Left renal cortex interstitium (tissue), 4 donors: ENCODE results near the gene CCL25. TPM values are rescaled to one million over a fixed set of nuclear protein-coding genes. Genes with fewer than 3 reads are reported as not detected.

ENCODE experiments used
- DNase-seq, 4 donors: peaks; one replicate each; pipeline ENCODE4 v3.0.0-alpha.2; 2013; ENCODE audit warnings: low read depth in 4 of 4, low spot score in 2 of 4, missing footprints in 1 of 4
- polyA plus RNA-seq, 4 donors: library from polyadenylated mRNA; unstranded; fragments of 120-200 nt; gene quantifications; one replicate each; pipeline ENCODE4 v1.2.1, GENCODE V29; 2013; ENCODE audit not compliant: insufficient read length in 4 of 4

Gene CCL25
- polyA plus RNA-seq, 4 donors = 0.22 to 0.30 (median 0.24) TPM; not detected in 1

GRCh38 chr19:8044018-8044417, 8.5 kb upstream of the CCL25 start:
- no peak for DNase-seq

GRCh38 chr19:8045872-8046568, 6.5 kb upstream of the CCL25 start:
- no peak for DNase-seq

DNA sequence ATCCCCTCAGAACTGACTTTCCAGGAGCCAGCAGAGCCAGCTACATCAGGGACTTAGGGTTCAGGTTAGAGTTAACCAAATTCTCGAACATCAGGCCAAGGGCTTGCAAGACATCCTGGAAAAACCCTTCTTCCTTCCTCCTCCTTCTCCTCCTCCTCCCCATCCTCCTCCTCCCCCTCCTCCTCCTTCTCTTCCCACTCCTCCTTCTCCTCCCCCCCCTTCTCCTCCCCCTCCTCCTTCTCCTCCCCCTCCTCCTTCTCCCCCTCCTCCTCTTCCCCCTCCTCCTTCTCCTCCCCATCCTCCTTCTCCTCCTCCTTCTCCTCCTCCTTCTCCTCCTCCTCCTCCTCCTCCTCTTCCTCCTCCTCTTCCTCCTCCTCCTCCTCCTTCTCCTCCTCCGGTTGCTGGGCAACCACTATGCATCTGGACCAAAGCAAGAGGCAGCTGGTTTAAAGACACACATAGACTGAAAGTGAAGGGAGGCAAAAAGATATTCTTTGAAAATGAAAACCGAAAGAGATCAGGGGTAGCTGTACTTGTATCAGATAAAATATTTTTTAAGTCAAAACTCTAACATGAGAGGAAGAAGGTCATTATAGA, 5.9 kb upstream of the CCL25 start:
- no peak for DNase-seq

DNA sequence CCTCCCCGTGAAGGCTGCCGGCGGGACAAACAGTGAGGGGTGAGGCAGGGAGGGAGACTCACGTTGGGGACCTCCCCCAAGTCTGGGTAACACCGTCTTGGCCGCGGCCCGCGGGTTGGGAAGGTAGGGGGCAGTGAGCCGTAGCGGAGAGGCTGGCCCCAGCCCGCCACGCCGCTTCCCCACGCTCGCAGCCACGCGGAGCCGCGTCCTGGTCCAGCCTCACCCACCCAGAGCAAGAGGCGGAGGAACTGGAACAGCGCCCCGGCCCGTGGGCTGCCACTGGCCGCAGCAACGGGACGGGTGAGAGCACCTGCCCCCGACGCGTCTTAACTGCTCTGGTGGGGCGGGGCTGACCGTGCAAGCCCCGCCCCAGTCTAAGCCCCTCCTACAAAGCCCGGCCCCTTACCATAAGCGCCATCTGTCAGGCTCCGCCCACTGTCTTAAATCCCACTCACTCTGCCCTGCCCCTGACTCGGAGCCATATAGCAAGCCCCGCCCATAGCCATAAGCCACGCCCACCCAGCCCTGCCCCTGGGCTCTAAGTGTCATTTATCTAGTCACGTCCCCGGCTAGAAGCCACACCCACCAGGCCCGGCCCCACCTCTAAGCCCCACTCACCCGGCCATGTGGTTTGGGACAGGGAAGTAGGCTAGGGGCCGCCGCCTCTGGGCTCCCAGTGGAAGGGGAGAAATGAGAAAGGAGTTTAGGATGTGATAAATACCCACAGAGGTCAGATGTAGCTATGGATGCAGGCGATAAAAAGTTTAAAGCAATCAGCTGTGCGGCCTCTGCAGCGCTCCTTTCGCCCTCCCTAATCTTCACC, 2.1 kb upstream of the CCL25 start:
- DNase-seq = peak in 3 of 4 donors; percentile 63 to 79 (median 68)

DNA sequence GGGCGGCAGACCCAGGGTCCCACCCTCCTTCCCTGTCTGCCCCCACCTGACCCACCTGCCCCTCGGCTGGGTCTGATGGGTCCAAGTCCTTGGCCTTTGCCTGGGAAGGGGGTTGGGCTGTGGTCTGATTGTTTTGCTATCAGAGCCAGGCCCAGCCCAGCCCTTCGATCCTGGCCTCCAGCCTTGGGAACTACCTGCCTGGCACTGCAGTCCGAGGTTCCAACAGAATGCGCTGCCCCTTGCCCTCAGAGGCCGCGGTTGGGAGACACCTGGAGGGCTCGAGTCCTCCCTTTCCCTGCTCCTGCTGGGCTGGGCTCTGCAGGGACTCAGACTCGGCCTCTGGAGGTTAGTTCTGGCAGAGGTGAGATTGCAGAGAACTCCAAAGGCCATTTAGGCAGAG, 1.6 kb downstream of the CCL25 start:
- DNase-seq = no peak

DNA sequence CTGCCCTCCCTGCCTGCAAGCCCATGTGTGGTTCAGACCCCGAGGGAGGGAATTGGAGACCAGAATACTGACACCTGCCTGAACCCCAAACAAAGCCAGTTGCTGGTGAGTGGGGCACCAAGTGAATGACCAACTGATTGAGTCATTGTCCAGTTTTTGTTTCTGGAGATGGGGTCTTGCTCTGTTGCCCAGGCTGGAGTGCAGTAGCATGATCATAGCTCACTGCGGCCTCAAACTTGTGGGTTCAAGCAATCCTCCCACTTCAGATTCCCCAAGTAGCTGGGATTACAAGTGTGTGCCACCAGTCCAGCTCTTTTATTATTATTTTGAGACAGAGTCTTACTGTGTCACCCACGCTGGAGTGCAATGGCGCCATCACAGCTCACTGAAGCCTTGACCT, 4.0 kb downstream of the CCL25 start:
- DNase-seq = no peak

GRCh38 chr19:8057545-8058270, 5.1 kb downstream of the CCL25 start:
- DNase-seq = no peak

DNA sequence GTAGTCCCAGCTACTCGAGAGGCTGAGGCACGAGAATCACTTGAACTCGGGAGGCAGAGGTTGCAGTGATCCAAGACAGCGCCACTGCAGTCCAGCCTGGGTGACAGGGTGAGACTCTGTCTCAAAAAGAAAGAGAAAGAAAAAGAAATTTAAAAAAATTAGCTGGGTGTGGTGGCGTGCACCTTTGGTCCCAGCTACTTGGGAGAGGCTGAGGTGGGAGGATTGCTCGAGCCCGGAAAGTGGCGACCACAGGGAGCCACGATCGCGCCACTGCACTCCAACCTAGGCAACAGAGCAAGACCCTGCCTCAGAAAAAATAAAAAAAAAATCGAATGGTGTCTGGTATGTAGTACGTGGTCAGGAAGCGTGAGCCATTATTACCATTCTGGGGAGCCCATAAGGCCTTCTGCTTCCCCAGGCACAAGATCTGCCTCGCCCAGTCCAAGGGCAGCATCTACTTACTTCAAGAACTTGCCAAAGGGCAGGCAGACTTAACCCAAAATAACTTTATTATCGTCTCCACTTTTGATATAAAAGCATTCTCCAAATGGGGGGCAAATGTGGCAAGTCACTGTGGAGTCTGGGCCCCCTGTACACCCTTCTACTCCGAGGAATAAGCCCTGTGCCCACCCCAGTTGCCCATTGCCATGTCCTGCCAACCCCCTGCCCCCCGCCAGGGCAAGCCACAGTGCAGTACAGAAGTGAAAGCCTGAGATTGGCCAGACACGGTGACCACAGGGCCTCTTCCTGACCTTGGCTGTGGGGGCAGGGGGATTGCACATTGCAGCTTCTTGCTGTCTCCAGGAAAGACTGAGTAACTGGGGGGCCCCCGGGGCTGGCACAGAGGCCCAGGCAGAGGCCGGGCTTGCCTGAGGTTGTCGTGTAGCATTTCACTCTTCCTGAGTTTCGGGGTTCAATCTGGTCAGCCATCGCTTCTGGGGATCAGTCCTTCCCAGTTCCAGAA, 12.6 kb downstream of the CCL25 start:
- DNase-seq = no peak

DNA sequence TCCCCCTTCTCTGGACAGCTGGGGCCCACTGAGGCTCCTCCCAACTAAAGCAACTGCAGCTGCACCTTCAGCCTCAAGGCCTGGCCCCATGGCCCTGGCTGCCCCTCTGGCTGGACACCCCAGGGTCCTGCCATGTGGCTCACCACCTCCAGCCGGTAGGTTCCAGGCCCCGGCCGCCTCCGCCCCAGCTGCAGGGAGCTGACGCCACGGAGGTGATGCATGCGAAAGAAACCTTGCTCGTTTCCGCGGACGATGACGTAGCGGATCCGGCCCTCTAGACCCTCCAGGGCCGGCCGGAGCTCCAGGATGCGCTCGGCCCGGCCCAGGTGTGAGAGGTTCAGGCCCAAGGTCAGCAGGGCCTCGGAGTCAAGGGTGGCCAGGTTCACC, 13.3 kb downstream of the CCL25 start:
- DNase-seq = no peak

DNA sequence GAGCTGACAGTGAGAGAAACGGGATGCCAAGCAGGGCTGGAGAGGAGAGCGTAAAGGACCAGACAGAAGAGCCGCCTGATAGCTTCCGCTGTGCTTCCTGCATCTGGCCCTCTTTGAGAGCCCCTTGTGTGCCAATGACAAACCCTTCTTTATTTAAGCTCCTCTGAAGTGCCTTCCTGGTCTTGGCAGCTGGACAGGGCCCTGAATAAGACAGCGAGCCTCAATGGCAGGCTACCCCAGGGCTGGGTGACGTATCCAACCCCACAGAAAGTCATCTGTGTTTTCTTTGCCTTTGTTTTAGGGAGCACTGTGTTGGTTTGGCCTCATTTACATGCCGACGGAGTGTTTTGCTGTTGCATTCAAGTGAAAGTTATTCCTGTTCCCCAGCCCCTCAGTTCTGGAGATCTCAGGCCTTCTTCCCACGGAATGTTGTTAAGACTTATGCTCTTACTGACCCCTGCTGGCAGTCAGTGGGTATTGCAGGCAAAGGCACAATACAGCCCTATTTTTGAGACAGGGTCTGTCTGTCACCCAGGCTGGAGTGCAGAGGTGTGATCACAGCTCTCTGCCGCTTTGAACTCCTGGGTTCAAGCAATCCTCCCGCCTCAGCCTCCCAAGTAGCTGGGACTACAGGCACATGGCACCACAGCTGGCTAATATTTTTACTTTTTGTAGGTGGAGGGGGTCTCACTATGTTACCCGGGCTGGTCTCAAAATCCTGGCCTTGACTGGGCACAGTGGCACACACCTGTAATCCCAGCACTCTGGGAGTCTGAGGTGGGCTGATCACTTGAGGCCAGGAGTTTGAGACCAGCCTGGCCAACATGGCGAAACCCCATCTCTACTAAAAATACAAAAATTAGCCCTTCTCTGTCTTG, 16.8 kb downstream of the CCL25 start:
- no peak for DNase-seq

GRCh38 chr19:8071912-8072311, 19.4 kb downstream of the CCL25 start:
- no peak for DNase-seq

DNA sequence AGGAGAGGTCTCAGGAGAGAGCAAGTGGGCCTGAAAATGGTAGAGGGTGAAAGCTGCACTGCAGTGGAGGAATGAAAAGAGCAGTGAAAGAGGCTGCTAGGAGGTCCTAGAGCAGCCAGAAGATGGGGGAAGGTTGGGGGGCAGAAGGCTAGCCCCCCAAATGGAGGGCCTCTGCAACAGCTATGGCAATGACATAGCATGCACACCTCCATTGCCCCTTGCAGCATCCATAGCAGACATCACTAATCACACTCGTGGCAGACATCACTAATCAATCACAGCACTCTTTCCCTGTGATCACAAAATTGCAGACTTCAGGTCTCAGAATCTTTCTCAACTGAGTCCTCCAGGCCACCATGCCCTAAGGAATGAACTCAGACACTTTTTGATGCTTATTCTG, 21.9 kb downstream of the CCL25 start:
- no peak for DNase-seq

DNA sequence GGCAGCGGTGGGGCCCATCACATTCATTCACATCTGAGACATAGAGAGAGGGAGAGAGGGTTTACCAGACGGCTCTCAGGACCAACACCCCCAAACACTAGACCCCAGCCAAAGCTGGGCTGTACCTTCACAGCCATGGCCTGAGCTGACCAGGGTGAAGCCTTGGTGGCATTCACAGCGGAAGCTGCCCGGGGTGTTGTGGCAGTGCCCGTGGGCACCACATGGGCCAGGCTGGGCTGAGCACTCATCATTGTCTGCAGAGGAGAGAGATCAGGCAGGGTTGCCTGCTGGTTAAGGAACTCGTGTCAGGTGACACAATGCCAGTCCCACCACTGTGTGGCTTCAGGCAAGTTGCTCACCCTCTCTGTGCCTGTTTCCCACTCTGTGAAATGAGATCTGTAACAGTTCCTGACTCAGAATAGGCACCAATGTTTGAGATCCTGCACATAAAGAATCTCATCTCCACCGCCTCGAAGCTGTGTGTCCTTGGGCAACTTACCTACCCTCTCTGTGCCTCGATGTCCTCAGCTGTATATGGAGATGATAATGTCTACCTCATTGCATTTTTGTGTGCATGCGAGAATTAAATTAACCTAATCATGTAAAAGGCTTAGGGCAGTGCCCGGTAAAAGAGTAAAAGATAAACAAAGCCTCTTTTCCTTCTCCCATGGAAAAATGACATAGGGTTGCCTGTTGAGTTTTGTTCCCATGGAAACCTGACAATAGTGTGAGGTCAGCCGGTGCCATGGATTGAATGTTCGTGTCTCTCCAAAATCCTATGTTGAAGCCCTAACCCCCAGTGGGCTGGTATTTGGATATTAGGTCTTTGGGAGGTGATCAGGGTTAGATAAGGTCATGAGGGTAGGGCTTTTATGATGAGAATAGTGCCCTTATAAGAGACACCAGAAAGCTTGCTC, 22.9 kb downstream of the CCL25 start:
- DNase-seq = no peak

GRCh38 chr19:8079988-8080387, 27.4 kb downstream of the CCL25 start:
- DNase-seq = no peak

DNA sequence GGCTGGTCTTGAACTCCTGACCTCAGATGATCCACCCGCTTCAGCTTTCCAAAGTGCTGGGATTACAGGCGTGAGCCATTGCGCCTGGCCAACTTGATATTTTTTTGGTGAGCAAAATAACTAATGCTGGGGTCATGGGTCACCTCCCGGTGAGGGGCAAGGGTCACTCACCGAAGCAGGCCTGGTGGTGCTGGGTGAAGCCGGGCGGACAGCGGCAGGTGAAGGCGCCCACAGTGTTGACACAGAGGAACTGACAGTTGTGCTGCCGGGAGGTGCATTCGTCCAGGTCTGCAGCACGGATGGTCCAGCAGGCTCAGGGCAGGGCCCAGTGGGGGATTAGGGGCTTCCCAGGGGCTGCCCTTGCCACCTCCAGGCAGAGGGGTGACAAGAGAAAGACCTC, 28.3 kb downstream of the CCL25 start:
- DNase-seq = no peak

- DNase-seq = no peak
Observed at GRCh38 chr19:8081569-8082550, 29.3 kb downstream of the CCL25 start.

GRCh38 chr19:8083141-8083540, 30.6 kb downstream of the CCL25 start:
- DNase-seq = no peak
